Smooth muscle cell (in vitro differentiated cells): Measurements from ENCODE around the gene ASPA. TPM values are rescaled to one million over a fixed set of nuclear protein-coding genes. Genes with fewer than 3 reads are reported as not detected.

ENCODE experiments used
- DNase-seq: peaks from one replicate; lab custom pipeline; 2025; ENCODE audit not compliant: unreplicated experiment; lab: John Stamatoyannopoulos, UW
- H2AFZ ChIP-seq: fragments of 200-600 bp; sonication (generic); 2 replicates; pipeline ENCODE4 v1.6.0; 2016; ENCODE audit warnings: antibody characterized with exemption, low read depth, mild to moderate bottlenecking
- H3F3A ChIP-seq: fragments of 200-600 bp; sonication (generic); 2 replicates; pipeline ENCODE4 v1.6.0; 2017; ENCODE audit warnings: antibody characterized with exemption, low read depth
- H3K27ac ChIP-seq: fragments of 200-600 bp; sonication (generic); 2 replicates; pipeline ENCODE4 v1.5.1; 2016; ENCODE audit warnings: low read depth, mild to moderate bottlenecking
- H3K27me3 ChIP-seq: fragments of 200-600 bp; sonication (generic); 2 replicates; pipeline ENCODE4 v1.6.1; 2016; ENCODE audit warnings: low read depth, mild to moderate bottlenecking
- H3K36me3 ChIP-seq: fragments of 200-600 bp; sonication (generic); 2 replicates; pipeline ENCODE4 v1.5.1; 2016; ENCODE audit warnings: low read depth
- H3K4me1 ChIP-seq: fragments of 200-600 bp; sonication (generic); 2 replicates; pipeline ENCODE4 v1.5.1; 2016; ENCODE audit warnings: low read depth
- H3K4me2 ChIP-seq: fragments of 200-600 bp; sonication (generic); 2 replicates; pipeline ENCODE4 v1.6.0; 2016; ENCODE audit warnings: mild to moderate bottlenecking
- H3K4me3 ChIP-seq: fragments of 200-600 bp; sonication (generic); 2 replicates; pipeline ENCODE4 v1.5.1; 2016; ENCODE audit warnings: mild to moderate bottlenecking
- H3K79me2 ChIP-seq: fragments of 200-600 bp; sonication (generic); 2 replicates; pipeline ENCODE4 v1.6.0; 2016; ENCODE audit warnings: low read depth, mild to moderate bottlenecking
- H3K9ac ChIP-seq: fragments of 200-600 bp; sonication (generic); 2 replicates; pipeline ENCODE4 v1.6.0; 2016; ENCODE audit warnings: low read depth
- H3K9me3 ChIP-seq: fragments of 200-600 bp; sonication (generic); replicated peaks from 2 replicates; pipeline ENCODE4 v1.5.1; 2016; ENCODE audit warnings: low read depth
- H4K20me1 ChIP-seq: fragments of 200-600 bp; sonication (generic); 2 replicates; pipeline ENCODE4 v1.6.0; 2016; ENCODE audit warnings: low read depth
- WGBS: methylation state at CpG from one replicate; pipeline ENCODE4 v1.1.7; 2016; ENCODE audit warnings: low lambda C conversion rate; 5-methylcytosine and 5-hydroxymethylcytosine counted together
- polyA plus RNA-seq: library from polyadenylated mRNA; unstranded; fragments of >200 nt; fragmentation: Nextera tagmentation; extraction: Ambion mirVana; gene quantifications from 2 replicates; pipeline ENCODE4 v1.2.1, GENCODE V29; 2016
- total RNA-seq: library from RNA; depleted of rRNA; stranded (reverse); fragments of >200 nt; gene quantifications from 2 replicates; pipeline ENCODE4 v1.2.3, GENCODE V29; 2014
- TF ChIP-seq, protein P1 (sequence below): fragments of 200-600 bp; sonication (generic); IDR thresholded peaks from 2 replicates; pipeline ENCODE4 v1.5.1; 2017; ENCODE audit warnings: borderline replicate concordance, mild to moderate bottlenecking, antibody characterized with exemption; ENCODE audit not compliant: insufficient read depth, poor library complexity, severe bottlenecking

Gene ASPA
- total and polyA plus RNA-seq, 2 experiments from 2014 or later = not detected

DNA sequence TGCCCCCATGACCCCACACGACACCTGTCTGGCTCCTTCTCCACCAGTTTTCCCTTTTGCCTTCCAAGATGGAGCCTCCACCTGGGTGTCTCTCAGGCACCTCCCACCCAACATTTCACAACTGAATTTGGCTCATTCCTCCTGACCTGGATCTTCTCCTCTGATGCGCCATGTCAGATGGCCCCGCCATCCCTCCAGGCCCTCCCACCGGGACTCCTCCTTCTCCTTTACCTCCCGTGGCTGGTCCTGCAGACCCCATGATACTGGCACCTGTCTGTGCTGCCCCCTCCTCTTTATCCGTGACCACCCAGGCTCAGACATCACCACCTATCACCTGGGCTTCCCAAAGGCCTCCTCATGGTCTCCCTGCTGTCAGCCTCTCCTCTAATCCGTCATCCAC, 77.1 kb downstream of the ASPA start:
- H3F3A ChIP-seq = no peaks in the 10 kb centered on the region
- H3K27me3 ChIP-seq = no peaks in the 10 kb centered on the region
- TF ChIP-seq, protein P1, sequence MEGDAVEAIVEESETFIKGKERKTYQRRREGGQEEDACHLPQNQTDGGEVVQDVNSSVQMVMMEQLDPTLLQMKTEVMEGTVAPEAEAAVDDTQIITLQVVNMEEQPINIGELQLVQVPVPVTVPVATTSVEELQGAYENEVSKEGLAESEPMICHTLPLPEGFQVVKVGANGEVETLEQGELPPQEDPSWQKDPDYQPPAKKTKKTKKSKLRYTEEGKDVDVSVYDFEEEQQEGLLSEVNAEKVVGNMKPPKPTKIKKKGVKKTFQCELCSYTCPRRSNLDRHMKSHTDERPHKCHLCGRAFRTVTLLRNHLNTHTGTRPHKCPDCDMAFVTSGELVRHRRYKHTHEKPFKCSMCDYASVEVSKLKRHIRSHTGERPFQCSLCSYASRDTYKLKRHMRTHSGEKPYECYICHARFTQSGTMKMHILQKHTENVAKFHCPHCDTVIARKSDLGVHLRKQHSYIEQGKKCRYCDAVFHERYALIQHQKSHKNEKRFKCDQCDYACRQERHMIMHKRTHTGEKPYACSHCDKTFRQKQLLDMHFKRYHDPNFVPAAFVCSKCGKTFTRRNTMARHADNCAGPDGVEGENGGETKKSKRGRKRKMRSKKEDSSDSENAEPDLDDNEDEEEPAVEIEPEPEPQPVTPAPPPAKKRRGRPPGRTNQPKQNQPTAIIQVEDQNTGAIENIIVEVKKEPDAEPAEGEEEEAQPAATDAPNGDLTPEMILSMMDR = no peak
- WGBS = 89% methylated on average over 7 of the region's 7 CpGs
- DNase-seq = no peak
- no peak overlapping the region for H3K9ac ChIP-seq
- no peak overlapping the region for H3K4me2 ChIP-seq
- no peaks in the 10 kb centered on the region for H4K20me1 ChIP-seq
- no peak overlapping the region for H2AFZ ChIP-seq
- no peaks in the 10 kb centered on the region for H3K9me3 ChIP-seq
- no peak overlapping the region for H3K4me3 ChIP-seq
- no peaks in the 10 kb centered on the region for H3K4me1 ChIP-seq
- H3K36me3 ChIP-seq = no peaks in the 10 kb centered on the region
- no peaks in the 10 kb centered on the region for H3K79me2 ChIP-seq
- no peak overlapping the region for H3K27ac ChIP-seq

Other genes starting within 250 kb of the ASPA start
- gene OR3A1, start 177.6 kb upstream of the ASPA start, total RNA-seq = not detected in 2 replicates
- not detected in 2 replicates for gene OR3A1, start 177.6 kb upstream of the ASPA start, polyA plus RNA-seq
- not detected in 2 replicates for gene OR3A2, start 89.7 kb upstream of the ASPA start, total RNA-seq
- gene OR3A2, start 89.7 kb upstream of the ASPA start, polyA plus RNA-seq = not detected in 2 replicates
- gene OR1E1, start 77.6 kb upstream of the ASPA start, total RNA-seq = not detected in 2 replicates
- not detected in 2 replicates for gene OR1E1, start 77.6 kb upstream of the ASPA start, polyA plus RNA-seq
- not detected in 2 replicates for gene OR3A3, start 64.6 kb upstream of the ASPA start, total RNA-seq
- gene OR3A3, start 64.6 kb upstream of the ASPA start, polyA plus RNA-seq = not detected in 2 replicates
- gene OR1E2, start 42.2 kb upstream of the ASPA start, total RNA-seq = not detected in 2 replicates
- gene OR1E2, start 42.2 kb upstream of the ASPA start, polyA plus RNA-seq = not detected in 2 replicates
- gene SPATA22, start 4.2 kb upstream of the ASPA start, total RNA-seq = not detected in 2 replicates
- gene SPATA22, start 4.2 kb upstream of the ASPA start, polyA plus RNA-seq = not detected in 2 replicates
- gene TRPV3, start 81.8 kb downstream of the ASPA start, total RNA-seq = 2.3 and 6.4 TPM in 2 replicates
- gene TRPV3, start 81.8 kb downstream of the ASPA start, polyA plus RNA-seq = 0.53 and 2.7 TPM in 2 replicates
- 0.99 and 2.2 TPM in 2 replicates for gene TRPV1, start 133.4 kb downstream of the ASPA start, total RNA-seq
- 0.90 and 2.8 TPM in 2 replicates for gene TRPV1, start 133.4 kb downstream of the ASPA start, polyA plus RNA-seq
- gene SHPK, start 160.3 kb downstream of the ASPA start, total RNA-seq = 9.0 and 9.5 TPM in 2 replicates
- gene SHPK, start 160.3 kb downstream of the ASPA start, polyA plus RNA-seq = 5.3 and 8.2 TPM in 2 replicates
- 20.6 and 24.9 TPM in 2 replicates for gene CTNS, start 160.8 kb downstream of the ASPA start, total RNA-seq
- 13.7 and 15.8 TPM in 2 replicates for gene CTNS, start 160.8 kb downstream of the ASPA start, polyA plus RNA-seq
- 115 and 127 TPM in 2 replicates for gene TAX1BP3, start 192.6 kb downstream of the ASPA start, total RNA-seq
- 248 and 295 TPM in 2 replicates for gene TAX1BP3, start 192.6 kb downstream of the ASPA start, polyA plus RNA-seq
- gene EMC6, start 192.8 kb downstream of the ASPA start, total RNA-seq = 59.7 and 64.1 TPM in 2 replicates
- 123 and 143 TPM in 2 replicates for gene EMC6, start 192.8 kb downstream of the ASPA start, polyA plus RNA-seq
- 0.72 TPM in 1 of 2 replicates, not detected in the other for gene P2RX5, start 220.2 kb downstream of the ASPA start, total RNA-seq
- gene P2RX5, start 220.2 kb downstream of the ASPA start, polyA plus RNA-seq = 0.59 TPM in 1 of 2 replicates, not detected in the other
- 2.6 and 2.7 TPM in 2 replicates for gene HASPIN, start 247.9 kb downstream of the ASPA start, total RNA-seq
- 1.2 and 2.0 TPM in 2 replicates for gene HASPIN, start 247.9 kb downstream of the ASPA start, polyA plus RNA-seq